BLaER1 treated with 17β-estradiol and CSF1 and Interleukin-3, amounts not matched to agents 10 nM and 100 nM (cell line): Measurements from ENCODE around the gene TTK.
A peak's percentile ranks its signal among the peaks of the same experiment; 100 is the strongest.
"Not testable (repeated sequence)": the region's sequence is repeated elsewhere in the genome, so short reads cannot be mapped to it uniquely, and the experiment has no call there.

Source experiments
- H3K27ac ChIP-seq, 11 experiments: shearing (Covaris generic); formaldehyde crosslinking; 2 replicates each; pipeline ENCODE4 v1.8.1; 2022
- H3K27me3 ChIP-seq, 11 experiments: shearing (Covaris generic); formaldehyde crosslinking; 2 replicates each; pipeline ENCODE4 v1.8.1; 2022
- H3K36me3 ChIP-seq, 11 experiments: shearing (Covaris generic); formaldehyde crosslinking; 2 replicates each; pipeline ENCODE4 v1.8.1; 2022
- H3K4me1 ChIP-seq, 10 experiments: shearing (Covaris generic); formaldehyde crosslinking; 2 replicates each; pipeline ENCODE4 v1.8.1; 2022
- H3K4me2 ChIP-seq, 11 experiments: shearing (Covaris generic); formaldehyde crosslinking; 2 replicates each; pipeline ENCODE4 v1.8.1; 2022
- H3K4me3 ChIP-seq, 10 experiments: shearing (Covaris generic); formaldehyde crosslinking; 2 replicates each; pipeline ENCODE4 v1.8.1; 2022
- H3K9ac ChIP-seq, 11 experiments: shearing (Covaris generic); formaldehyde crosslinking; 2 replicates each; pipeline ENCODE4 v1.8.1; 2022
- H3K9me3 ChIP-seq, 11 experiments: shearing (Covaris generic); formaldehyde crosslinking; replicated peaks in 1 of 11; 2 replicates each; pipeline ENCODE4 v1.8.1; 2022
- H4K20me1 ChIP-seq, 11 experiments: shearing (Covaris generic); formaldehyde crosslinking; 2 replicates each; pipeline ENCODE4 v1.8.1; 2022
- Cebpa-rat ChIP-seq, 11 experiments: shearing (Covaris generic); IDR thresholded peaks; 2 replicates each; pipeline ENCODE4 v1.8.1; 2022

Gene TTK

DNA sequence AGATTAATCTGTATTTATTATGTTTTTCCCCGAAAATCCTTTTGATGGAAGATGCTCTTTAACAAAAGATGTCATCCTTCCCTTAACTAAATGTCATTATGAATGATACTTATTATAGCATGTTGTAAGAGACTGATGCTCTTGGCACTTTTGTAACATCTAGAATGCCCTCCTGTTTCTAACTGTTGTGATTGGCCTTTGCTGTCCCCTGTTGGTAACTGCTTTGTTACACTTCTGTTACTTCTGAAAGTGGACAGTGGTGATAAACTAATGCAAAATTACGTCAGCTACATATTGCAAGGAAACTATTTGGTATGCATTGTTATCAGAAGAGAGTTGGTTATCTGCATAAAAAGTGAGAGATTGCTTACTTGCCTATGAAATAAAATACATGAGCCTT is 5.8 kb downstream of the TTK start:
- H3K36me3 ChIP-seq, result peaks cover 0 to 59% (median 8%) of the 10 kb centered on the region in 11 experiments; a peak in 10 of 22 replicates

DNA sequence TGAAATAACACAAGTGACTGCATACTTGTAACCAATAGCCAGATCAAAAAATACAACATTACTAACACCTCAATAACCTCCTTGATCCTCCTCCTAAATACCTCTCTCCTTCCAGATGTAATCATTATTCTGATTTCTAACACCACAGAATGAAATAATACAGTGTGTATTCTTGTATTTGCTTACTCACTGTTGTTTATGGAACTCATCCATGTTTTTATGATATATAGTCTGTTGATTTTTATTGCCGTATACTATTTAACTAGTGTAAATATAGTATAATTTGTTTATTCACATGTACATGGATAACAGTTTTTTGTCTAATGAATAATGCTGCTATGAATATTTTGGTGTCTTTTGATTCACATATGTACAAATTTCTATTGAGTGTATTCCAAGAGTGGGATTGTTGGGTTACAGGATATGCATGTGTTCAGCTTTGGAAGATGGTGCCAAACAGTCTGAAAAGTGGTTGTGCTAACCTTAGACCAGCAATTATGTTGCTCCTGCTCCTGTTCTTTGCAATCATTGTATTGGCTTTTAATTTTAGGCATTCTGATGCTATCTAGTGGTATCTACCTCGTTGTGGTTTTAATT is 11.5 kb downstream of the TTK start:
- Histone ChIP-seq H3K9me3 (no peaks in the 10 kb centered on the region), H3K9ac (no peak overlapping the region), H3K36me3 (peaks cover 0 to 61% (median 10%) of the 10 kb centered on the region in 11 experiments; a peak in 8 of 22 replicates), H3K4me2 (no peak overlapping the region), H4K20me1 (no peaks in the 10 kb centered on the region), H3K27me3 (no peaks in the 10 kb centered on the region), H3K4me3 (no peak overlapping the region), H3K27ac (no peak overlapping the region), H3K4me1 (no peaks in the 10 kb centered on the region)
- TF ChIP-seq Cebpa-rat (IDR thresholded peaks at IDR 0.05), result no peak

More for the DNA sequence above, 5.8 kb downstream of the TTK start:
- H3K9me3 ChIP-seq, result no peaks in the 10 kb centered on the region
- no peak overlapping the region for H3K27ac ChIP-seq
- no peaks in the 10 kb centered on the region for H4K20me1 ChIP-seq
- H3K4me1 ChIP-seq, result peaks cover 0 to 11% (median 4%) of the 10 kb centered on the region in 10 experiments; a peak in 10 of 20 replicates
- H3K4me3 ChIP-seq, result no peak overlapping the region
- H3K27me3 ChIP-seq, result no peaks in the 10 kb centered on the region
- H3K9ac ChIP-seq, result no peak overlapping the region
- no peak for TF ChIP-seq Cebpa-rat (IDR thresholded peaks at IDR 0.05)
- H3K4me2 ChIP-seq, result no peak overlapping the region

DNA sequence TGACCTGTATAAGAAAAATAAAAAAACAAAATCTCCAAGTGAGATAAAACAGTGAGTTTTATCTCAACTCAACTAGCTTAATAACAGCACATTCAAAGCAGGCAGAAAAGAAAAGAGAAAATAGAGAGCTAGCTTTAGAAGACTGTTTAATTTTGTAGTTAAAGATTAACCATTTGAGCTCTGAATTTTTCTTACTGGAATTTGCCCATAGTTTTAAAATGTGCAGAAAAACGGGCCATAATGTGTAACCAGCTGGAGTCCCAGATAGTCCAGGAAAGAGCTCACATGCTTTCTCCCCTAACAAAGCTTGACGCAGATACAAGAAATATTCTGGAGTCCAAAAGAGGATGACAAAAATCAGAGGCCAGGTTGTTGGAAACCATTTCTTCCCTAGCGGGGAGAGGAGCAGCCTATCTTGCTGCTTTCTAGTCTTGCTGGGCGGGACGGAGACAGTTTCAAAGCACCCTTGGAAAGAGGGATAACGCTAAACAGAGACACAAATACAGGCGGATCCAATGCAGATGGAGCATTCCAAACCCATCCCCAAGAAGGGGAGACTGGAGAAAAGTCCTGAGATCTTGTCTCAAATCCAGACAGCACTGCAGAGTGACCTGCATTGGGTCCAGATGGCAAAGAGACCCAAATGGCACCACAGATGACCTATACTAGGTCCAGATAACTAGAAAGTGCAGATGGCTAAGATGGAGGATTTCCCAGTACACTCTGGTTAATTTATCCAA is 16.1 kb downstream of the TTK start:
- no peaks in the 10 kb centered on the region for H4K20me1 ChIP-seq
- H3K36me3 ChIP-seq, result peaks cover 0 to 33% (median 9%) of the 10 kb centered on the region in 11 experiments; a peak in 6 of 22 replicates
- H3K27me3 ChIP-seq, result no peaks in the 10 kb centered on the region
- TF ChIP-seq Cebpa-rat (IDR thresholded peaks at IDR 0.05), result no peak
- H3K27ac ChIP-seq, result no peak overlapping the region
- no peaks in the 10 kb centered on the region for H3K9me3 ChIP-seq
- H3K4me3 ChIP-seq, result no peak overlapping the region
- H3K9ac ChIP-seq, result no peak overlapping the region
- no peak overlapping the region for H3K4me2 ChIP-seq
- no peaks in the 10 kb centered on the region for H3K4me1 ChIP-seq

DNA sequence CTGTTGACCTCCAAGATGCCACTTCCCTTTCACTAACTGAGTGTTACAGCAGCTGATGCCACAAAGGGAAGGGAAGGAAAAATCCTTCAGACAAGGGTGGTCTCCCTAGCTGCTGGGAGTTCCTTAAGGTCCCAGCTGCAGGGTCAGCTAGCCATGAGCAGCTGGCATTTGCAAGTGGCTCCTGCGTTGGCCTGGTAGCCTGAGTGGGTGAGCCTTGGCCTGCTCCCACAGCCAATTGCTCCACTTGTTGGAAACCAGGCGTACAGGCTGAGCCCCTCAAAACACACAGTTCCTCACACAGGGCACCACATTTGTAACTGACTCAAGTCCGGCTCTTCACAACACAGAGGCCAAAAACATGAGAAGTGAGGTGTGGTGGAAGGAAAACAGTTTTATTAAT is 16.7 kb downstream of the TTK start:
- Histone ChIP-seq H3K27ac (no peak overlapping the region), H4K20me1 (no peaks in the 10 kb centered on the region), H3K9ac (no peak overlapping the region), H3K4me1 (no peaks in the 10 kb centered on the region), H3K36me3 (peaks cover 0 to 29% (median 9%) of the 10 kb centered on the region in 11 experiments; a peak in 6 of 22 replicates), H3K9me3 (no peaks in the 10 kb centered on the region), H3K4me2 (no peak overlapping the region), H3K27me3 (no peaks in the 10 kb centered on the region), H3K4me3 (no peak overlapping the region)
- no peak for TF ChIP-seq Cebpa-rat (IDR thresholded peaks at IDR 0.05)

DNA sequence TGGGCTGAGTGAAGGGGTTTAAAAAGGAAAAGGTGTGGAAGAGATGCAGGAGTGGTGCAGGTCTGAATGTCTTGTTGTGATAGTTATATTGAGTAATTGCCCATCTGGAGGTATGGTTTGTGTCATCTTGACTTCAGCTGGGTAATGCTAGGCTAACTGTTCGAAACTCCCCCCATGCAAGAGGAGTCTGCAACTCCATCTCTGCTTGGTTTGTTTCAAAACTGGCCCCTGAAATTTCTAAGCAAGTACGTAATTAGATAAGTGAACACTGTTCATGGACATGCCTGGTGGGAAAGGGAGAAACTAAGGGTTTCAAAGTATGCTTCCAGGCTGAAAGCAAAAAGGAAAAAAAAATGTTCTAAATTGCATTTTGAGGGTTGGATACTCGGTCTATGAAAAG is 17.1 kb downstream of the TTK start:
- Histone ChIP-seq H3K9ac (no peak overlapping the region), H3K27me3 (no peaks in the 10 kb centered on the region), H3K4me3 (no peak overlapping the region), H3K9me3 (no peaks in the 10 kb centered on the region), H4K20me1 (no peaks in the 10 kb centered on the region), H3K4me1 (no peaks in the 10 kb centered on the region), H3K27ac (no peak overlapping the region), H3K4me2 (no peak overlapping the region), H3K36me3 (peaks cover 0 to 29% (median 9%) of the 10 kb centered on the region in 11 experiments; a peak in 6 of 22 replicates)
- no peak for TF ChIP-seq Cebpa-rat (IDR thresholded peaks at IDR 0.05)

DNA sequence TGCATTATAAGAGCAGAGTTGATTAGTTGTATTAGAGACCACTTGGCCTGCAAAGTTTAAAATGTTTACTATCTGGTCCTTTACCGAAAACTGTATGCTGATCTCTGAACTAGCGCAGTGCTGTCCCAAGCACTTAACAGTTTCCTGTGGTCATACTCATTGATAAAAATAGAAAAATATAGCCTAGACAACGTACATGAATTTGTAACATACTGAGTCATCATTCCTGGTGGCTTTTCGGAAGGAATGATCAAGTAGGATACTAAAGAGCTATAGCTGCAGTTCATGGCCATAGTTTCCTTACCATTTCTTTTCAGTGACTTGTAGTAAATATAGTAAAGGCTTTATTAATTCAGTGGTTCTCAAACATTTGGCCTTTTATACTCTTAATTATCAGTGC is 18.4 kb downstream of the TTK start:
- Histone ChIP-seq H3K9ac (no peak overlapping the region), H3K4me3 (no peak overlapping the region), H3K4me2 (no peak overlapping the region), H3K4me1 (no peaks in the 10 kb centered on the region), H3K9me3 (no peaks in the 10 kb centered on the region), H3K36me3 (peaks cover 0 to 28% (median 5%) of the 10 kb centered on the region in 11 experiments; a peak in 4 of 22 replicates), H3K27me3 (no peaks in the 10 kb centered on the region), H3K27ac (no peak overlapping the region), H4K20me1 (no peaks in the 10 kb centered on the region)
- no peak for TF ChIP-seq Cebpa-rat (IDR thresholded peaks at IDR 0.05)

DNA sequence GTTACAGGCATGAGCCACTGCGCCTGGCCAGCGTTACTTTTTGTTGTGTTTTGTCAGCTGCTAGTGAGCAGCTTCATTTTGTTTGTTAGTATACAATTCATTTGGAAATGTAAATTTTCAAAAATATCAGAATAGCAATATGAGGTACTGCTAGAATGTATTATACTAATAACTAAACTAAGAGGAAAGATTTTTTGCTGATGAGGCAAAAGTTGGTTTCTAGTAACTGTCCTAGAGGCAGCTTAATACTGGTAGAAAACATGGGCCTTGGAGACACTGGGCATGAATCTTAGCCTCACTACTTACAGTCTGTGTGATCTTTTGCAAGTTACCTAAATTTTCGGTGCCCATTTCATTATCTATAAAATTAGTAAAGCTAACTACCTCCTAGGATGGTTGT is 24.1 kb downstream of the TTK start:
- H3K9ac ChIP-seq, result no peak overlapping the region
- H3K4me1 ChIP-seq, result peaks cover 0 to 11% (median 0%) of the 10 kb centered on the region in 10 experiments; a peak in 3 of 20 replicates
- no peaks in the 10 kb centered on the region for H4K20me1 ChIP-seq
- no peaks in the 10 kb centered on the region for H3K27me3 ChIP-seq
- peaks cover 0 to 68% (median 14%) of the 10 kb centered on the region in 11 experiments; a peak in 12 of 22 replicates for H3K36me3 ChIP-seq
- no peak for TF ChIP-seq Cebpa-rat (IDR thresholded peaks at IDR 0.05)
- no peak overlapping the region for H3K27ac ChIP-seq
- no peaks in the 10 kb centered on the region for H3K9me3 ChIP-seq
- H3K4me2 ChIP-seq, result no peak overlapping the region
- H3K4me3 ChIP-seq, result no peak overlapping the region

DNA sequence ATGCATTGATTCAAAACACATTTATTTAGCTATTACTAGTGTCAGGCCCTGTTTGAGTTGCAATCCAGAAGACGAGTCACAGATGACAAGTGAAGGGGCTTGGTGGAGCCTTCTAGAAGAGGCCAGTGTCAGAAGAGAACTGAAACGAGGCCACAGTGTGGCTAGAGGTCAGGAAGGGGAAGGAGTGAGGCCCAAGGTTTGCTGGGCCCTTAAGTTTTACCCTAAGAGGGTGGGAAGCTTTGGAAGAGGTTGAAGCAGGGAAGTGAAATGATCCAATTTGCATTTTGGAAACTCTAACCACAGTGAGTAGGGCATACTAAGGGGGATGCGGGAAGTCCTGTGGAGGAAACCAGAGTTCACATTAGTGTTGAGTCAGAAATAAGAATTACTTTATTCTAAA is 25.0 kb downstream of the TTK start:
- H4K20me1 ChIP-seq, result no peaks in the 10 kb centered on the region
- H3K36me3 ChIP-seq, result peaks cover 0 to 67% (median 18%) of the 10 kb centered on the region in 11 experiments; a peak in 13 of 22 replicates
- H3K9ac ChIP-seq, result no peak overlapping the region
- H3K27ac ChIP-seq, result 0 out of 22 replicates have a peak overlapping the region, but pooled peaks of 1 of the 11 experiments have one; percentile 10
- no peak overlapping the region for H3K4me3 ChIP-seq
- H3K4me1 ChIP-seq, result peaks cover 0 to 11% (median 0%) of the 10 kb centered on the region in 10 experiments; a peak in 3 of 20 replicates
- TF ChIP-seq Cebpa-rat (IDR thresholded peaks at IDR 0.05), result no peak
- no peaks in the 10 kb centered on the region for H3K9me3 ChIP-seq
- H3K4me2 ChIP-seq, result no peak overlapping the region
- H3K27me3 ChIP-seq, result no peaks in the 10 kb centered on the region

DNA sequence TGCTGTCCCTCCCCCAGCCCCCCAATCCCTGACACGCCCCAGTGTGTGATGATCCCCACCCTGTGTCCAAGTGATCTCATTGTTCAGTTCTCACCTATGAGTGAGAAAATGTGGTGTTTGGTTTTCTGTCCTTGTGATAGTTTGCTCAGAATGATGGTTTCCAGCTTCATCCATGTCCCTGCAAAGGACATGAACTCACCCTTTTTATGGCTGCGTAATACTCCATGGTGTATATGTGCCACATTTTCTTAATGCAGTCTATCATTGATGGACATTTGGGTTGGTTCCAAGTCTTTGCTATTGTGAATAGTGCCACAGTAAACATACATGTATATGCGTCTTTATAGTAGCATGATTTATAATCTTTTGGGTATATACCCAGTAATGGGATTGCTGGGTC is 43.8 kb downstream of the TTK start:
- H4K20me1 ChIP-seq, H3K27ac ChIP-seq, H3K9ac ChIP-seq, H3K4me3 ChIP-seq, H3K4me2 ChIP-seq, H3K9me3 ChIP-seq, H3K27me3 ChIP-seq, H3K36me3 ChIP-seq, H3K4me1 ChIP-seq: not testable (repeated sequence)

DNA sequence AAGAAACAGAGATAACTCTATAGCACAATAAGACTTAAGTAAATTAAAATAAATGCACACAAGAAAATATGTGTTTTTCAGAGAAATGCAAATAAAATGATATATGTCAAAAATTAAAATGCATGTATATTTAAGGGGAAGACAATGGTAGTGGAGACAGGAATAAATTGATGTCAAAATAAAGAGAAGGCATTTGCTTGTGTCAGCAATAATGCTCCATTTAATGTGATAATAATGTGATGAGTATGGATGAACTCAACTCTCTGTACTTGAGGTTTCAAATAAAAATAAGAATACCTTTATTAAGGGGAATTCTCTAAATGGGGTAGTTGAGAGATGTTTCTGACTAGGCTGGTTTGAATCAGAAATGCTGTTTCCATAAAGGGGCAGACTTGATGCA is 56.3 kb downstream of the TTK start:
- Histone ChIP-seq H3K27ac (no peak overlapping the region), H3K4me1 (no peaks in the 10 kb centered on the region), H3K4me2 (no peak overlapping the region), H4K20me1 (no peaks in the 10 kb centered on the region), H3K9me3 (no peaks in the 10 kb centered on the region), H3K36me3 (no peaks in the 10 kb centered on the region), H3K27me3 (no peaks in the 10 kb centered on the region), H3K9ac (no peak overlapping the region), H3K4me3 (no peak overlapping the region)
- no peak for TF ChIP-seq Cebpa-rat (IDR thresholded peaks at IDR 0.05)

DNA sequence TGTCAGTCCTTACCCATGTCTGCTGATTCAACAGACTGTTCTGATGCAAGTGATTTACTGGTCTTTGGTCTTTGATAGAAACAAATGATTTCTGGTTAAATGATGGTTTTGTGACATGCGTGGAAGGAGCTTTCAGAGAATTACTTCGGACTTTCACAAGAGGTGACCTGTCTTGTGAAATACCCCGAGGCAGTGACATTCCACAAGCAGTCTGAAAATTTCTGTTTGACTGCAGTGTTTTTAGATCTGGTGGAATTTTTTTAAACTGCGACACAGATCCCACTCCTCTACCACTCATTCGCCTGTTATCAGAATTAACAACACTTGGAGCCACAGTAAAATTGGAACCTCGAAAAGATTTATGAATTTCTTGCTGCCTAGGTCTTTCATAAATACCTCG is 63.7 kb downstream of the TTK start:
- not testable (repeated sequence) for H3K9me3 ChIP-seq, H3K27ac ChIP-seq, H3K9ac ChIP-seq, H3K27me3 ChIP-seq, H3K36me3 ChIP-seq, H3K4me2 ChIP-seq, H3K4me3 ChIP-seq, H4K20me1 ChIP-seq, H3K4me1 ChIP-seq

DNA sequence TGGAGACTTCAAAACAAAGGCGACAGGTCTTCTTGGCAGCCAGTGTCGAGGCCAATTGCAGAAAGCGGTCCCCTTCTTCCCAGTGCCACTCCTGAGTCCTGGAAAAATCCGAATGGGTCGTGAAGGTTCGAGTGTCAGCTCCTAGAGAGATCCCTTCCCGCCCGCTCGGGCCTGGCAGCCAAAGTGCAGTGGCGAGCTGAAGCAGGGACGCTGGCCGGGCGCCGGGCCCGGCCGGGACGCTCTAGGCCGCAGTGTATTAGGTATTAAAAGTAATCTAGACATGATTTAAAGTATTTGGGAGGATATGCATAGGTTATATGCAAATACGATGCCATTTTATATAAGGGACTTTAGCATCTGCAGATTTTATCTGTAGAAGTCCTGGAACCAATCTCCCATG is 66.0 kb downstream of the TTK start:
- not testable (repeated sequence) for H3K4me3 ChIP-seq, H3K9me3 ChIP-seq, H3K4me1 ChIP-seq, H3K36me3 ChIP-seq, H3K27ac ChIP-seq, H3K9ac ChIP-seq, H3K27me3 ChIP-seq, H3K4me2 ChIP-seq, H4K20me1 ChIP-seq
